ENCODE data around the gene PGBD5. TPM values are rescaled to one million over a fixed set of nuclear protein-coding genes. Genes with fewer than 3 reads are reported as not detected.

PGBD5 gene
- total RNA-seq, 1 experiment from 2014 or later: 37.8 TPM

- TF ChIP-seq CTCF (IDR thresholded peaks at IDR 0.05; ENCODE audit: unreplicated experiment): no peak
- peaks cover 16% of the 10 kb centered on the region for H3K4me1 Mint-ChIP-seq (ENCODE audit: low read depth, unreplicated experiment)
- CTCF ChIA-PET: interaction anchor here (0.6 to 0.7 kb wide), 2 partner anchors 299 to 1319 kb away, joined by 3 to 4 read pairs; no protein-coding TSS in a partner anchor
- H3K9me3 Mint-ChIP-seq (ENCODE audit: low read depth, unreplicated experiment): peaks cover 7% of the 10 kb centered on the region
- no peak overlapping the region for H3K27ac Mint-ChIP-seq (ENCODE audit: unreplicated experiment)
- H3K27me3 Mint-ChIP-seq (ENCODE audit: unreplicated experiment): no peaks in the 10 kb centered on the region
- no peak overlapping the region for H3K4me3 Mint-ChIP-seq (ENCODE audit: low read depth, unreplicated experiment)
- no peaks in the 10 kb centered on the region for H3K36me3 Mint-ChIP-seq (ENCODE audit: insufficient read depth, unreplicated experiment)
- no peak for DNase-seq
- no TSS peak for BruUV-seq (replicated peaks)
- intact Hi-C loops (cut with micrococcal nuclease; ENCODE audit: unreplicated experiment): no loop called here
These were observed 50.4 kb downstream of the PGBD5 start for GRCh38 chr1:230375780-230376179.

GRCh38 chr1:230375147-230375546 lies 51.0 kb downstream of the PGBD5 start:
- CTCF ChIA-PET: interaction anchor here (0.6 kb wide), 1 partner anchor 800 kb away, joined by 3 read pairs; no protein-coding TSS in a partner anchor
- peaks cover 7% of the 10 kb centered on the region for H3K9me3 Mint-ChIP-seq (ENCODE audit: low read depth, unreplicated experiment)
- H3K36me3 Mint-ChIP-seq (ENCODE audit: insufficient read depth, unreplicated experiment): no peaks in the 10 kb centered on the region
- BruUV-seq (replicated peaks): no TSS peak
- H3K27ac Mint-ChIP-seq (ENCODE audit: unreplicated experiment): no peak overlapping the region
- no peaks in the 10 kb centered on the region for H3K27me3 Mint-ChIP-seq (ENCODE audit: unreplicated experiment)
- no peak overlapping the region for H3K4me3 Mint-ChIP-seq (ENCODE audit: low read depth, unreplicated experiment)
- TF ChIP-seq CTCF (IDR thresholded peaks at IDR 0.05; ENCODE audit: unreplicated experiment): no peak
- DNase-seq: no peak
- peaks cover 12% of the 10 kb centered on the region for H3K4me1 Mint-ChIP-seq (ENCODE audit: low read depth, unreplicated experiment)
- intact Hi-C loops (cut with micrococcal nuclease; ENCODE audit: unreplicated experiment): no loop called here

GRCh38 chr1:230371923-230372703 lies 54.0 kb downstream of the PGBD5 start:
- CTCF ChIA-PET: interaction anchor here (2.4 kb wide), 1 partner anchor 11 kb away, joined by 6 read pairs; no protein-coding TSS in a partner anchor
- no peak overlapping the region for H3K4me3 Mint-ChIP-seq (ENCODE audit: low read depth, unreplicated experiment)
- BruUV-seq (replicated peaks): no TSS peak
- no peak overlapping the region for H3K27ac Mint-ChIP-seq (ENCODE audit: unreplicated experiment)
- intact Hi-C loops (cut with micrococcal nuclease; ENCODE audit: unreplicated experiment): no loop called here
- no peak for TF ChIP-seq CTCF (IDR thresholded peaks at IDR 0.05; ENCODE audit: unreplicated experiment)
- peaks cover 9% of the 10 kb centered on the region for H3K36me3 Mint-ChIP-seq (ENCODE audit: insufficient read depth, unreplicated experiment)
- no peaks in the 10 kb centered on the region for H3K9me3 Mint-ChIP-seq (ENCODE audit: low read depth, unreplicated experiment)
- H3K4me1 Mint-ChIP-seq (ENCODE audit: low read depth, unreplicated experiment): no peaks in the 10 kb centered on the region
- no peaks in the 10 kb centered on the region for H3K27me3 Mint-ChIP-seq (ENCODE audit: unreplicated experiment)
- DNase-seq: no peak

- CTCF ChIA-PET: no interaction called here
- DNase-seq: no peak
- BruUV-seq (replicated peaks): no TSS peak
- Mint-ChIP-seq H3K9me3 (ENCODE audit: low read depth, unreplicated experiment) (no peaks in the 10 kb centered on the region), H3K36me3 (ENCODE audit: insufficient read depth, unreplicated experiment) (peaks cover 9% of the 10 kb centered on the region), H3K4me3 (ENCODE audit: low read depth, unreplicated experiment) (no peak overlapping the region), H3K27me3 (ENCODE audit: unreplicated experiment) (no peaks in the 10 kb centered on the region), H3K4me1 (ENCODE audit: low read depth, unreplicated experiment) (no peaks in the 10 kb centered on the region), H3K27ac (ENCODE audit: unreplicated experiment) (no peak overlapping the region)
- no peak for TF ChIP-seq CTCF (IDR thresholded peaks at IDR 0.05; ENCODE audit: unreplicated experiment)
- intact Hi-C loops (cut with micrococcal nuclease; ENCODE audit: unreplicated experiment): no loop called here
These were observed 56.0 kb downstream of the PGBD5 start for GRCh38 chr1:230370109-230370508.
